ENCODE data around the gene GDF7. TPM values are rescaled to one million over a fixed set of nuclear protein-coding genes. Genes with fewer than 3 reads are reported as not detected.

GDF7 gene
- total RNA-seq, 2 donors from 2014 or later: 1.1 to 1.7 TPM

DNA sequence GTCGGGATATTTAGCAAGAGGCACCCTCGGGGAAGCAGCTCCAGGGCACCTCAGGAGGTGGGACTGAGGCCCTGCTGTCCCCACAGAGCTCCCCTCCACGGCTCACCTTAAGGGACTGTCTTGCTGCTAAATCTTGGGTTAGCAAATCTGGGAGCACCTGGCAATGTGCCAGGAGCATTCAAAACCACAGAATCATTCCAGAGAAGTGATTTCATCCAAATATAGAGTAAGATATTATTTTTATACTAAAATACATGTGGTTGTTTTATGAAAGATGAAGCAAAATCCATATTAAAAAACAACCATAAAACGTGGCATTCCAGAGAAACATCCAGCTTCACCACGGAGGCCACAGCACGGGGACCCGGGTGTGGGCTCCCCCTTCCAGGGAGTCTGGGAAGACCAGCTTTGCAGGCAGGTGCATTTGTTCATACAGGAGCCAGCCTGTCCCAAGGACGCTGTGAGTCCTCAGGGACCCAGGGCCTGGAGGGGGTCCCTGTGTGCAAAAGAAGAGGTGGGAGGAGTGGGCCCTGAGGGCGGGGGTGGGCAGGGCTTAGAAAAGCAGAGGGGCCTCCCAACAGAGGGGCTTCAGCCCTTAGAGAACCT lies 32.3 kb upstream of the GDF7 start:
- TF ChIP-seq, protein P1, sequence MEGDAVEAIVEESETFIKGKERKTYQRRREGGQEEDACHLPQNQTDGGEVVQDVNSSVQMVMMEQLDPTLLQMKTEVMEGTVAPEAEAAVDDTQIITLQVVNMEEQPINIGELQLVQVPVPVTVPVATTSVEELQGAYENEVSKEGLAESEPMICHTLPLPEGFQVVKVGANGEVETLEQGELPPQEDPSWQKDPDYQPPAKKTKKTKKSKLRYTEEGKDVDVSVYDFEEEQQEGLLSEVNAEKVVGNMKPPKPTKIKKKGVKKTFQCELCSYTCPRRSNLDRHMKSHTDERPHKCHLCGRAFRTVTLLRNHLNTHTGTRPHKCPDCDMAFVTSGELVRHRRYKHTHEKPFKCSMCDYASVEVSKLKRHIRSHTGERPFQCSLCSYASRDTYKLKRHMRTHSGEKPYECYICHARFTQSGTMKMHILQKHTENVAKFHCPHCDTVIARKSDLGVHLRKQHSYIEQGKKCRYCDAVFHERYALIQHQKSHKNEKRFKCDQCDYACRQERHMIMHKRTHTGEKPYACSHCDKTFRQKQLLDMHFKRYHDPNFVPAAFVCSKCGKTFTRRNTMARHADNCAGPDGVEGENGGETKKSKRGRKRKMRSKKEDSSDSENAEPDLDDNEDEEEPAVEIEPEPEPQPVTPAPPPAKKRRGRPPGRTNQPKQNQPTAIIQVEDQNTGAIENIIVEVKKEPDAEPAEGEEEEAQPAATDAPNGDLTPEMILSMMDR (IDR thresholded peaks at IDR 0.05): no peak
- Histone ChIP-seq H3K4me3 (no peak overlapping the region), H3K36me3 (peaks cover 12% of the 10 kb centered on the region), H3K9me3 (no peaks in the 10 kb centered on the region), H3K4me1 (peaks cover 0 to 54% of the 10 kb centered on the region in 2 donors), H3K27me3 (no peaks in the 10 kb centered on the region), H3K27ac (peak overlapping the region; percentile 87 to 91)
- DNase-seq (ENCODE audit: low spot score): no peak

GRCh38 chr2:20635113-20635510 lies 31.8 kb upstream of the GDF7 start:
- no peak overlapping the region for H3K4me3 ChIP-seq
- H3K4me1 ChIP-seq: peaks cover 0 to 54% of the 10 kb centered on the region in 2 donors
- H3K27me3 ChIP-seq: no peaks in the 10 kb centered on the region
- TF ChIP-seq, protein P1 (IDR thresholded peaks at IDR 0.05): no peak
- H3K9me3 ChIP-seq: no peaks in the 10 kb centered on the region
- no peak for DNase-seq (ENCODE audit: low spot score)
- peaks cover 15% of the 10 kb centered on the region for H3K36me3 ChIP-seq
- H3K27ac ChIP-seq: peak overlapping the region; percentile 87 to 91

DNA sequence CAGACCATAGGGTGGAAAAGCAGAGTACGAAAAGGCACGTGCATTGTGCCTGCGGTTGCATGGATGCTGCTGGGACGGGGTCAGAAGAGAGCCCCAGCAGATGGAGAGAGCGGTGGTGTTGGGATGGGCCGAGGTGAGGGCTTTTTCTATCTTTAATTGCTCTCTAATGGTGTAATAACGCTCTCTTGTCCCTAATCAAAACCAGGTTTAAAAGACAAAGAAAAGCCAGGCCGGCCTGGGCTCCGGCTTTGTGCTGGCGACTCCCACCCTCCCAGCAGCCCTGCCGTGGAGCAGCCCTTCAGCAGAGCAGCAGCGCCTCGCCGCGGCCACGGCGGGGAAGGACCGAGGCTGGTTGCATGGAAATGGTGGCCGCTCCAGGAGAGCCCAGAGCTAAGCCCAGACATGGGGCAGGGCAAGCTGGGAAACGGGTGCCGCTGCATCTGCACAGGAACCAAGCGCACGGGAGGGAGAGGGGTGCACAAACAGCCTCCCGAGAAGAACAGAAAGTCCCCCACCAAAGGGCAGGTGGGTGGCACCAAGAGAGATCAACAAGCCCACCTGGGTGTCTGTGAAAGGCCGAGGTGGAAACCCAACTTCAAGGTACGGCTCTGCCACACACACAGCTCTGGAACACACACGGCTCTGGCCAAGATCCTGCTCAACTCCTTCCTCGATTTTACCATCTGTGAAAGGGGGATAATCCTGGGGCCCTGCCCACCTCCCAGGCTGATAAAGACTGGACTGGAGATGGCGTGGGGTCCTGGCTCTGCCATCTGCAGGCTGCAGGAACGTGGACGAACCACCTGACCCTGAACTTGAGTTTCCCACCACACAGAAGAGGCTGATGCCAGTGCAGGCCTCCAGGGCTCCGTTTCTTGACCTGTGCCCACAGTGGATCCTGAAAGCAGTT lies 31.0 kb upstream of the GDF7 start:
- Histone ChIP-seq H3K36me3 (peaks cover 22% of the 10 kb centered on the region), H3K4me3 (no peak overlapping the region), H3K4me1 (peaks cover 0 to 59% of the 10 kb centered on the region in 2 donors)

DNA sequence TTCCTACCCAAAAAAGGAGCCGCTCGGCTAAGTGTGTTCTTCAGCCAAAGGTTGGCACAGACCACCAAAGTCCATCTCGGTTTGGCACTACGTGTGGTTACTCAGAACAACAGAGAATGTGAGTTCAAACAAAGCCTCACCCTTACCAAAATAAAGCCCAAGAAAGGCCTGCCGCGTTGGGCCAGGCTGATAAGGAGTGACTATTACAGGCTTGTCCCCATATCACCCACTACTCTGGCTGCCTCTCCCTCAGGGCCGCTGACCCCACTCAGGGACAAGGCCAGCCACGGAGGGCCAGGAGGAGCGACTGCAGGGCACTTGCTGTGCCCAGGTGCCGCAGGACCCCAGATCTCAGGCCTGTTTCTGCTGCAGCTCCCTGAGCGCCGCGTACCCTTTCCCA lies 29.8 kb upstream of the GDF7 start:
- Histone ChIP-seq H3K4me1 (peaks cover 0 to 71% of the 10 kb centered on the region in 2 donors), H3K9me3 (no peaks in the 10 kb centered on the region), H3K27me3 (no peaks in the 10 kb centered on the region), H3K36me3 (peaks cover 30% of the 10 kb centered on the region), H3K4me3 (peak overlapping the region; percentile 32 to 41), H3K27ac (peak overlapping the region; percentile 87 to 91)
- no peak for DNase-seq (ENCODE audit: low spot score)
- TF ChIP-seq, protein P1 (IDR thresholded peaks at IDR 0.05): no peak

More for the DNA sequence above, 31.0 kb upstream of the GDF7 start:
- Histone ChIP-seq H3K27me3 (no peaks in the 10 kb centered on the region), H3K27ac (peak overlapping the region; percentile 87 to 91), H3K9me3 (no peaks in the 10 kb centered on the region)
- TF ChIP-seq, protein P1 (IDR thresholded peaks at IDR 0.05): peak; percentile 93 to 96
- DNase-seq (ENCODE audit: low spot score): peak; percentile 89

GRCh38 chr2:20638014-20638413 lies 28.9 kb upstream of the GDF7 start:
- Histone ChIP-seq H3K4me3 (peak overlapping the region; percentile 32 to 41), H3K27me3 (no peaks in the 10 kb centered on the region), H3K36me3 (peaks cover 36% of the 10 kb centered on the region), H3K27ac (peak overlapping the region; percentile 87 to 91), H3K9me3 (no peaks in the 10 kb centered on the region), H3K4me1 (peaks cover 0 to 79% of the 10 kb centered on the region in 2 donors)
- no peak for DNase-seq (ENCODE audit: low spot score)
- TF ChIP-seq, protein P1 (IDR thresholded peaks at IDR 0.05): no peak

Data from right atrium auricular region (tissue), 2 donors.